Tibial nerve (tissue), 4 donors: Measurements from ENCODE around the gene ZFTA. TPM values are rescaled to one million over a fixed set of nuclear protein-coding genes. Genes with fewer than 3 reads are reported as not detected.
"Not testable (repeated sequence)": the region's sequence is repeated elsewhere in the genome, so short reads cannot be mapped to it uniquely, and the experiment has no call there.

Experiments used
- DNase-seq, 2 donors: peaks; one replicate each; pipeline ENCODE4 v3.0.0-alpha.2; 2019; ENCODE audit warnings: low spot score in 2 of 2
- H3K27ac ChIP-seq, 4 donors: fragments of 200-600 bp; sonication (generic) in 3 of 4; one replicate each; pipeline ENCODE4 v1.5.1; 2017 to 2019; ENCODE audit warnings: mild to moderate bottlenecking in 1 of 4
- H3K27me3 ChIP-seq, 2 donors: fragments of 200-600 bp; sonication (generic) in 1 of 2; one replicate each; pipeline versions ENCODE4 v1.5.1 to v1.6.0; 2017 to 2019
- H3K36me3 ChIP-seq, 3 donors: fragments of 200-600 bp; sonication (generic); one replicate each; pipeline ENCODE4 v1.5.1; 2018 to 2019
- H3K4me1 ChIP-seq, 4 donors: fragments of 200-600 bp; sonication (generic) in 3 of 4; one replicate each; pipeline ENCODE4 v1.5.1; 2017 to 2019
- H3K4me3 ChIP-seq, 4 donors: fragments of 200-600 bp; sonication (generic) in 3 of 4; one replicate each; pipeline ENCODE4 v1.5.1; 2017 to 2019; ENCODE audit warnings: mild to moderate bottlenecking in 1 of 4, moderate library complexity in 1 of 4
- H3K9me3 ChIP-seq, 4 donors: fragments of 200-600 bp; sonication (generic) in 3 of 4; one replicate each; pipeline ENCODE4 v1.5.1; 2017 to 2019
- EP300 ChIP-seq, 2 donors: sonication (generic); formaldehyde crosslinking; IDR thresholded peaks; one replicate each; pipeline ENCODE4 v1.6.1; 2017; ENCODE audit warnings: antibody characterized with exemption in 2 of 2, mild to moderate bottlenecking in 1 of 2
- POLR2A ChIP-seq, 2 donors: fragments of 450-650 bp; IDR thresholded peaks; one replicate each; pipeline ENCODE4 v1.6.1; 2017; ENCODE audit warnings: antibody characterized with exemption in 2 of 2, mild to moderate bottlenecking in 2 of 2, moderate library complexity in 2 of 2
- WGBS, 2 donors: methylation state at CpG; one replicate each; pipeline ENCODE4 v1.1.5; 2018; 5-methylcytosine and 5-hydroxymethylcytosine counted together
- total RNA-seq, 4 donors: library from RNA; depleted of rRNA; stranded (reverse); fragments of >200 nt; gene quantifications; one replicate each; pipeline ENCODE4 v1.1.0, GENCODE V29; 2016
- TF ChIP-seq, protein P1 (sequence below), 5 experiments: fragments of 200-600 bp in 3 of 5; fragments of 450-650 bp in 2 of 5; sonication (generic) in 3 of 5; IDR thresholded peaks; one replicate each; pipeline ENCODE4 v1.5.1; 2016 to 2019; ENCODE audit warnings: antibody characterized with exemption in 5 of 5, mild to moderate bottlenecking in 3 of 5, moderate library complexity in 2 of 5

ZFTA gene
- total RNA-seq, 4 donors from 2014 or later: 19.4 to 25.1 (median 23.8) TPM

DNA sequence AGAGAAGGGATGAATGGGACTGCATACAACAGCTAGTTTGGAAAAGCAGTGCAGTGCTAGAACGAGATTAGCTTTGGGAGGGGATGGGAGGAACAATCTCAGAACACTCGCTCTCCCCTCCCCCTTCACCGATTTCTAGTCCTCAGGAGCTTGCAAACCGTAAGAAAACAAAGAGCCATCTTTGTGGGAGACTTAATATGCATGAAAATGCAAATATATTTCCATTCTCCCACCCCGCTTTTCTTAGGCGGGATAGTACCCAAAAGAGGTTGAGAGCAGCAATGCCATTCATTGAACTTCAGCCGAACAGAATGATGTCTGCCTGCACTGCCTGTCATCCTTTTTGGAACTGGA, 45.8 kb upstream of the ZFTA start:
- 15 to 18% methylated on average over 7 of the region's 7 CpGs for WGBS, 2 donors
- peak overlapping the region in 3 of 4 donors; percentile 53 to 84 (median 81) for H3K27ac ChIP-seq
- H3K4me1 ChIP-seq: peaks cover 0 to 23% (median 11%) of the 10 kb centered on the region in 4 donors
- no peak for DNase-seq
- peaks cover 0 to 24% (median 8%) of the 10 kb centered on the region in 3 donors for H3K36me3 ChIP-seq
- H3K4me3 ChIP-seq: peak overlapping the region; percentile 79 to 96 (median 85)
- TF ChIP-seq POLR2A (IDR thresholded peaks at IDR 0.05): no peak
- TF ChIP-seq EP300 (IDR thresholded peaks at IDR 0.05): no peak
- TF ChIP-seq, protein P1, sequence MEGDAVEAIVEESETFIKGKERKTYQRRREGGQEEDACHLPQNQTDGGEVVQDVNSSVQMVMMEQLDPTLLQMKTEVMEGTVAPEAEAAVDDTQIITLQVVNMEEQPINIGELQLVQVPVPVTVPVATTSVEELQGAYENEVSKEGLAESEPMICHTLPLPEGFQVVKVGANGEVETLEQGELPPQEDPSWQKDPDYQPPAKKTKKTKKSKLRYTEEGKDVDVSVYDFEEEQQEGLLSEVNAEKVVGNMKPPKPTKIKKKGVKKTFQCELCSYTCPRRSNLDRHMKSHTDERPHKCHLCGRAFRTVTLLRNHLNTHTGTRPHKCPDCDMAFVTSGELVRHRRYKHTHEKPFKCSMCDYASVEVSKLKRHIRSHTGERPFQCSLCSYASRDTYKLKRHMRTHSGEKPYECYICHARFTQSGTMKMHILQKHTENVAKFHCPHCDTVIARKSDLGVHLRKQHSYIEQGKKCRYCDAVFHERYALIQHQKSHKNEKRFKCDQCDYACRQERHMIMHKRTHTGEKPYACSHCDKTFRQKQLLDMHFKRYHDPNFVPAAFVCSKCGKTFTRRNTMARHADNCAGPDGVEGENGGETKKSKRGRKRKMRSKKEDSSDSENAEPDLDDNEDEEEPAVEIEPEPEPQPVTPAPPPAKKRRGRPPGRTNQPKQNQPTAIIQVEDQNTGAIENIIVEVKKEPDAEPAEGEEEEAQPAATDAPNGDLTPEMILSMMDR (IDR thresholded peaks at IDR 0.05): no peak
- no peaks in the 10 kb centered on the region for H3K9me3 ChIP-seq
- H3K27me3 ChIP-seq: no peaks in the 10 kb centered on the region

DNA sequence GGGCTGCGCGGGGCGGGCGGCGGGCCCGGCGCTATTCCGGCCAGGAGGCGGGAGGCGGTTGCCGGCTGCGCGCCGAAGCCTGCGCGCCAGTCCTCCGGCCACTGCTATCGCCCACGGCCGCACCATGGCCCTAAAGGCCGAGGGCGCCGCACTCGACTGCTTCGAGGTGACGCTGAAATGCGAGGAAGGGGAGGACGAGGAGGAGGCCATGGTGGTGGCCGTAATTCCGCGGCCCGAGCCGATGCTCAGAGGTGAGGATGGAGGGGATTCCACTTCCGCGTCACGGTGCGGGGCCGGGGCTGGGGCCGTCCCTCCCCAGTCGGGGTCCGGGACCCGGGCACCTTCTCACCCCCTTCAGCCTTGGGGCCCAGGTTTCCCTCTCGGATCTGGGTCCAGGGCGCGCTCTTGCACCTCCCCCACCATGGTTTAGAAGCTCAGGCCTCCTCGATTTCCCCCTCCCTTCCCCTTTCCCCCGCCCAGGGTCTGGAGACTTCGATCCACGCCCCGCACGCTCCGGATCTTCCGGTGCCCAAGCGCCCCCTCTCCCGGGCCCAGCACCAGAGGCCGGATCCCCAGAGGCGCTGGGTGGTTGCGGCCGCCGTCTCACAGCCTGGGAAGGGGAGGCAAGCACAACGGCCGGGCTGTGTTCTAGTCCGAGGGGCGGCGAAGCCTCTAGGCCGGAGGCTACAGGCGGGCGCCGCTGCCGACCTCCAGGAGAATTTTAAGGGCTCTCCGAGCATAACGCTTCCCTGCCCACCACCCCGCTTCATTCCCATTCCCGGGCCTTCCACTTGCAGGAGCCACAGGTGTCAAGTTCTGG, 45.2 kb upstream of the ZFTA start:
- Histone ChIP-seq H3K36me3 (peaks cover 0 to 18% (median 2%) of the 10 kb centered on the region in 3 donors), H3K27ac (peak overlapping the region; percentile 13 to 84 (median 67)), H3K4me3 (peak overlapping the region; percentile 79 to 96 (median 85)), H3K27me3 (no peaks in the 10 kb centered on the region), H3K9me3 (no peaks in the 10 kb centered on the region), H3K4me1 (peaks cover 0 to 23% (median 11%) of the 10 kb centered on the region in 4 donors)
- TF ChIP-seq EP300 (IDR thresholded peaks at IDR 0.05) (no peak), POLR2A (IDR thresholded peaks at IDR 0.05) (no peak)
- TF ChIP-seq, protein P1 (IDR thresholded peaks at IDR 0.05): no peak
- WGBS, 2 donors: 1% methylated on average over 42 to 46 of the region's 74 CpGs
- peak; percentile 12 to 18 for DNase-seq

DNA sequence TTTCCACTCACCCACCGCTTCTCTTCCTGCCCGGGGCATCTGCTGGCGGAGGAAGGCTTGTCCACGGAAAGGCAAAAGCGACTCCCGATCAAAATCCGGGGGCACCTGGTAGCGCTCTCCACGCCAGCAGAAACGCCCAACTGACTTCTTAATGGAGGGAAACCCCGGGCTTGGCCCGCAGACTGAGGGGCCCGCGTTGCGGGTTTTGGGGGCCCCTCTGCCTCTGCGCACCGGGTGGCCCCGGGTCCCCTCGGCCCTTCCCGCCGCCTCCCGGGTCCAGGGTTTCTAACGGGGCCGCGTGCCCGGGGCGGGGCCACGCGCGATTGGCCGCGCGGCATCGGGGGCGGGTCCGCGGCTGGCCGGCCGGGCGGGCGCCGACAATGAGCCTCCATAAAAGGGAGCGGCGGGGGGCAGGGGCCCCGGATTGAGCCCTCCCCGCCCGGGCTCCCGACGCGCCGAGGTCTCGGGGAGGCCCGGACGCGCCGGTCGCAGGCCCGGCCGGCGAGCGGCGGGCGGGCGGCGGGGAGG, 44.5 kb upstream of the ZFTA start, which contains the start of gene SPINDOC:
TSS of gene SPINDOC (plus strand) at position 422 of the 528 bp plus-strand sequence. CDS start 231 bp downstream, outside the sequence.
- peak; percentile 52 to 54 for DNase-seq
- peak in 1 of 2 donors; percentile 45 for TF ChIP-seq POLR2A (IDR thresholded peaks at IDR 0.05)
- TF ChIP-seq, protein P1 (IDR thresholded peaks at IDR 0.05): no peak
- WGBS, 2 donors: 0 to 1% methylated on average over 15 to 22 of the region's 65 CpGs
- peaks cover 0 to 11% (median 0%) of the 10 kb centered on the region in 3 donors for H3K36me3 ChIP-seq
- H3K27ac ChIP-seq: peak within 1 kb of the TSS; percentile 13 to 84 (median 67)
- H3K4me1 ChIP-seq: peaks cover 0 to 23% (median 11%) of the 10 kb centered on the region in 4 donors
- peak within 1 kb of the TSS; percentile 79 to 96 (median 85) for H3K4me3 ChIP-seq
- no peaks in the 10 kb centered on the region for H3K9me3 ChIP-seq
- no peaks in the 10 kb centered on the region for H3K27me3 ChIP-seq

- peaks cover 0 to 4% (median 0%) of the 10 kb centered on the region in 3 donors for H3K36me3 ChIP-seq
- 73 to 77% methylated on average over 3 of the region's 3 CpGs for WGBS, 2 donors
- no peak overlapping the region for H3K4me3 ChIP-seq
- no peaks in the 10 kb centered on the region for H3K9me3 ChIP-seq
- peaks cover 0 to 23% (median 11%) of the 10 kb centered on the region in 4 donors for H3K4me1 ChIP-seq
- no peak overlapping the region for H3K27ac ChIP-seq
- DNase-seq: no peak
- TF ChIP-seq EP300 (IDR thresholded peaks at IDR 0.05) (no peak), POLR2A (IDR thresholded peaks at IDR 0.05) (no peak)
- TF ChIP-seq, protein P1 (IDR thresholded peaks at IDR 0.05): no peak
- H3K27me3 ChIP-seq: no peaks in the 10 kb centered on the region
Measured at GRCh38 chr11:63811522-63811921, 42.9 kb upstream of the ZFTA start.

DNA sequence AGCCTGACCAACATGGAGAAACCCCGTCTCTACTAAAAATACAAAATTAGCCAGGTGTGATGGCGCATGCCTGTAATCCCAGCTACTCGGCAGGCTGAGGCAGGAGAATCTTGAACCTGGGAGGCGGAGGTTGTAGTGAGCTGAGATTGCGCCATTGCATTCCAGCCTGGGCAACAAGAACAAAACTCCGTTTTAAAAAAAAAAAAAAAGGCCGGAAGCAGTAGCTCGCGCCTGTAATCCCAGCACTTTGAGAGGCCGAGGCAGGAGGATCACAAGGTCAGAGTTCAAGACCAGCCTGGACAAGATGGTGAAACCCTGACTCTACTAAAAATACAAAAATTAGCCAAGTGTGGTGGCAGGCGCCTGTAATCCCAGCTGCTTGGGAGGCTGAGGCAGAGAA, 41.8 kb upstream of the ZFTA start:
- H3K9me3 ChIP-seq, DNase-seq, H3K27me3 ChIP-seq, H3K4me3 ChIP-seq, H3K36me3 ChIP-seq, H3K27ac ChIP-seq: not testable (repeated sequence)
- H3K4me1 ChIP-seq: peaks cover 0 to 23% (median 11%) of the 10 kb centered on the region in 4 donors
- WGBS, 2 donors: 88 to 91% methylated on average over 11 of the region's 11 CpGs
